Measurements from ENCODE around the gene DNAJC13. TPM values are rescaled to one million over a fixed set of nuclear protein-coding genes. Genes with fewer than 3 reads are reported as not detected.

Gene DNAJC13
- total and polyA plus RNA-seq, 2 of the 8 experiments (the other 6 are each of a cell fraction or from before 2014, with no cell fraction given), result 7.9 to 28.8 TPM

GRCh38 chr3:132544130-132544529 is 126.8 kb downstream of the DNAJC13 start:
- Histone ChIP-seq H3K4ac (replicated peaks; ENCODE audit: insufficient read length, low read depth, low read length) (no peak overlapping the region), H3K79me2 (ENCODE audit: control insufficient read depth in 1 of 2, insufficient read depth in 2 of 2, low read length in 2 of 2) (no peaks in the 10 kb centered on the region), H2BK15ac (ENCODE audit: low read length) (no peak overlapping the region), H3K9me3 (ENCODE audit: insufficient read depth in 2 of 2, low read depth in 1 of 2, low read length in 1 of 2) (no peaks in the 10 kb centered on the region; a peak in 1 of 4 replicates), H3K23me2 (ENCODE audit: low read depth, low read length) (no peaks in the 10 kb centered on the region), H3K79me1 (ENCODE audit: low read depth, low read length) (no peaks in the 10 kb centered on the region), H3K27me3 (replicated peaks in 1 of 4; ENCODE audit: control insufficient read depth in 3 of 4, extremely low read depth in 1 of 4, insufficient read depth in 3 of 4, low read length in 3 of 4) (no peaks in the 10 kb centered on the region), H2BK20ac (ENCODE audit: low read length) (no peak overlapping the region), H4K91ac (replicated peaks; ENCODE audit: insufficient read length, low read length) (no peak overlapping the region), H4K8ac (ENCODE audit: extremely low read depth, insufficient read depth, low read length) (no peak overlapping the region), H3K14ac (ENCODE audit: insufficient read length) (no peak overlapping the region), H3K56ac (replicated peaks; ENCODE audit: insufficient read length, low read depth, low read length) (no peak overlapping the region), H3K9ac (replicated peaks in 1 of 4; ENCODE audit: extremely low read depth in 1 of 4, low read depth in 3 of 4, low read length in 3 of 4) (no peak overlapping the region), H3K23ac (ENCODE audit: insufficient read length) (no peak overlapping the region), H4K20me1 (replicated peaks in 1 of 2; ENCODE audit: control insufficient read depth in 1 of 2, insufficient read depth in 2 of 2, low read length in 2 of 2) (peaks cover 0 to 2% of the 10 kb centered on the region in 2 experiments), H3K4me2 (ENCODE audit: insufficient read depth in 1 of 2, low read depth in 2 of 2, low read length in 2 of 2) (no peak overlapping the region), H3K36me3 (ENCODE audit: control insufficient read depth in 2 of 4, insufficient read depth in 4 of 4, low read length in 3 of 4) (peaks cover 0 to 7% (median 2%) of the 10 kb centered on the region in 4 experiments; a peak in 3 of 8 replicates), H2BK5ac (ENCODE audit: low read depth, low read length) (no peak overlapping the region), H2BK12ac (ENCODE audit: low read depth, low read length) (no peak overlapping the region), H3K18ac (ENCODE audit: extremely low read depth, low read length) (no peak overlapping the region), H4K5ac (ENCODE audit: insufficient read length, low read depth, low read length) (no peak overlapping the region), H3K4me1 (replicated peaks in 1 of 4; ENCODE audit: control insufficient read depth in 3 of 4, insufficient read depth in 4 of 4, low read length in 3 of 4) (no peaks in the 10 kb centered on the region), H3K4me3 (ENCODE audit: extremely low read depth in 1 of 4, insufficient read depth in 2 of 4, low read depth in 3 of 4, low read length in 4 of 4) (no peak overlapping the region), H2AFZ (ENCODE audit: low read length) (no peak overlapping the region), H2AK5ac (ENCODE audit: low read depth, low read length) (no peak overlapping the region), H2BK120ac (replicated peaks; ENCODE audit: low read depth, low read length) (no peak overlapping the region), H3K27ac (ENCODE audit: low read depth, low read length) (no peak overlapping the region)
- DNase-seq (ENCODE audit: low read depth in 1 of 2, low spot score in 2 of 2) (no peak), FAIRE-seq (no peak)
- CTCF ChIA-PET (ENCODE audit: partially characterized antibody), result interaction anchor here (0.6 to 2.1 kb wide), 3 partner anchors 91 to 1235 kb away, joined by 3 to 8 read pairs (median 4); no protein-coding TSS in a partner anchor
- WGBS, 2 experiments (ENCODE audit: extremely low coverage in 1 of 2, insufficient coverage in 1 of 2, insufficient read length in 1 of 2, insufficient replicate concordance in 2 of 2, low coverage in 1 of 2, low lambda C conversion rate in 2 of 2, missing lambda C conversion rate in 1 of 2), result 91% methylated on average over 2 of the region's 2 CpGs; no CpG with 5 or more reads in 1 of the 2 experiments
- POLR2A ChIA-PET (ENCODE audit: partially characterized antibody), result no interaction called here
- no peak for TF ChIP-seq SUZ12 (IDR thresholded peaks at IDR 0.05; ENCODE audit: low read length)
- no peak for TF ChIP-seq RAD21 (IDR thresholded peaks at IDR 0.05 in 1 of 2, conservative IDR thresholded peaks at IDR 0.05 in 1 of 2; ENCODE audit: low read depth in 2 of 2, low read length in 2 of 2)
- no peak for TF ChIP-seq MAFK (IDR thresholded peaks at IDR 0.05; ENCODE audit: low read depth, low read length)
- TF ChIP-seq, protein P1, sequence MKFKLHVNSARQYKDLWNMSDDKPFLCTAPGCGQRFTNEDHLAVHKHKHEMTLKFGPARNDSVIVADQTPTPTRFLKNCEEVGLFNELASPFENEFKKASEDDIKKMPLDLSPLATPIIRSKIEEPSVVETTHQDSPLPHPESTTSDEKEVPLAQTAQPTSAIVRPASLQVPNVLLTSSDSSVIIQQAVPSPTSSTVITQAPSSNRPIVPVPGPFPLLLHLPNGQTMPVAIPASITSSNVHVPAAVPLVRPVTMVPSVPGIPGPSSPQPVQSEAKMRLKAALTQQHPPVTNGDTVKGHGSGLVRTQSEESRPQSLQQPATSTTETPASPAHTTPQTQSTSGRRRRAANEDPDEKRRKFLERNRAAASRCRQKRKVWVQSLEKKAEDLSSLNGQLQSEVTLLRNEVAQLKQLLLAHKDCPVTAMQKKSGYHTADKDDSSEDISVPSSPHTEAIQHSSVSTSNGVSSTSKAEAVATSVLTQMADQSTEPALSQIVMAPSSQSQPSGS (IDR thresholded peaks at IDR 0.05; ENCODE audit: low read length), result no peak
- no peak for TF ChIP-seq TAF1 (IDR thresholded peaks at IDR 0.05; ENCODE audit: low read depth, low read length)
- TF ChIP-seq GTF2F1 (IDR thresholded peaks at IDR 0.05; ENCODE audit: borderline replicate concordance, low read depth, low read length), result no peak
- TF ChIP-seq JUND (IDR thresholded peaks at IDR 0.05; ENCODE audit: low read length), result no peak
- no peak for TF ChIP-seq POU5F1 (IDR thresholded peaks at IDR 0.05; ENCODE audit: low read depth, low read length)
- no peak for TF ChIP-seq EGR1 (IDR thresholded peaks at IDR 0.05; ENCODE audit: borderline replicate concordance, low read depth, low read length)
- no peak for TF ChIP-seq JUN (IDR thresholded peaks at IDR 0.05; ENCODE audit: low read depth, low read length)
- TF ChIP-seq HDAC6 (IDR thresholded peaks at IDR 0.05; ENCODE audit: low read depth, low read length), result no peak
